Activated CD4-positive, alpha-beta memory T cell treated with anti-CD3 and anti-CD28 coated beads for 36 hours (primary cell): ENCODE measurements around the gene GMDS. TPM values are rescaled to one million over a fixed set of nuclear protein-coding genes. Genes with fewer than 3 reads are reported as not detected.

Experiments
- CTCF ChIA-PET: fragments of 350-600 bp; sonication (Branson Sonifier 250); formaldehyde crosslinking; loops from one replicate; lab custom pipeline; 2021; ENCODE audit warnings: antibody characterized with exemption, inconsistent platforms; lab: Charles Lee
- POLR2A ChIA-PET: fragments of 350-600 bp; sonication (Branson Sonifier 250); formaldehyde crosslinking; loops from one replicate; lab custom pipeline; 2021; ENCODE audit warnings: antibody characterized with exemption; lab: Charles Lee
- DNase-seq: peaks from one replicate; pipeline ENCODE4 v3.0.0-alpha.2; 2020
- H3K27ac Mint-ChIP-seq: one replicate; pipeline ENCODE4 v1.8.0; 2021; ENCODE audit warnings: mixed read lengths
- H3K27me3 Mint-ChIP-seq: one replicate; pipeline ENCODE4 v1.8.0; 2021; ENCODE audit warnings: mixed read lengths
- H3K36me3 Mint-ChIP-seq: one replicate; pipeline ENCODE4 v1.8.0; 2021; ENCODE audit warnings: mixed read lengths
- H3K4me1 Mint-ChIP-seq: one replicate; pipeline ENCODE4 v1.8.0; 2021; ENCODE audit warnings: low read depth, mixed read lengths
- H3K4me3 Mint-ChIP-seq: one replicate; pipeline ENCODE4 v1.8.0; 2021; ENCODE audit warnings: mild to moderate bottlenecking, mixed read lengths
- H3K9me3 Mint-ChIP-seq: one replicate; pipeline ENCODE4 v1.8.0; 2021; ENCODE audit warnings: mixed read lengths
- intact Hi-C: fragments of 100-400 bp; cut with micrococcal nuclease; formaldehyde crosslinking; loops from one replicate; pipeline ENCODE4 v1.15.1; 2023
- total RNA-seq, 2 experiments: library from RNA; stranded (reverse); gene quantifications; one replicate each; pipeline ENCODE4 v1.2.3, GENCODE V29; 2021

GMDS gene
- total RNA-seq, 2 experiments from 2014 or later = 34.7 to 36.4 TPM

GRCh38 chr6:2020909-2021308 lies 224.5 kb downstream of the GMDS start:
- H3K36me3 Mint-ChIP-seq = peaks cover 5% of the 10 kb centered on the region
- no peak overlapping the region for H3K27ac Mint-ChIP-seq
- CTCF ChIA-PET = no interaction called here
- peaks cover 2% of the 10 kb centered on the region for H3K9me3 Mint-ChIP-seq
- no peak for DNase-seq
- H3K27me3 Mint-ChIP-seq = no peaks in the 10 kb centered on the region
- intact Hi-C loops = no loop called here
- H3K4me1 Mint-ChIP-seq = peaks cover 10% of the 10 kb centered on the region
- no peak overlapping the region for H3K4me3 Mint-ChIP-seq
- POLR2A ChIA-PET = no interaction called here

GRCh38 chr6:2019051-2019450 lies 226.4 kb downstream of the GMDS start:
- peaks cover 13% of the 10 kb centered on the region for H3K36me3 Mint-ChIP-seq
- H3K27me3 Mint-ChIP-seq = no peaks in the 10 kb centered on the region
- H3K4me3 Mint-ChIP-seq = no peak overlapping the region
- no peak for DNase-seq
- peaks cover 13% of the 10 kb centered on the region for H3K9me3 Mint-ChIP-seq
- ChIA-PET POLR2A (no interaction called here), CTCF (no interaction called here)
- intact Hi-C loops = no loop called here
- H3K27ac Mint-ChIP-seq = no peak overlapping the region
- H3K4me1 Mint-ChIP-seq = peaks cover 6% of the 10 kb centered on the region

- Mint-ChIP-seq H3K4me1 (no peaks in the 10 kb centered on the region), H3K27ac (no peak overlapping the region), H3K4me3 (no peak overlapping the region), H3K27me3 (no peaks in the 10 kb centered on the region), H3K36me3 (peaks cover 25% of the 10 kb centered on the region), H3K9me3 (peaks cover 20% of the 10 kb centered on the region)
- POLR2A ChIA-PET = no interaction called here
- intact Hi-C loops = no loop called here
- no peak for DNase-seq
- CTCF ChIA-PET = no interaction called here
Observed at GRCh38 chr6:2016040-2016439, 229.4 kb downstream of the GMDS start.

- H3K27ac Mint-ChIP-seq = no peak overlapping the region
- H3K4me3 Mint-ChIP-seq = no peak overlapping the region
- H3K27me3 Mint-ChIP-seq = no peaks in the 10 kb centered on the region
- POLR2A ChIA-PET = no interaction called here
- no peak for DNase-seq
- H3K9me3 Mint-ChIP-seq = peaks cover 9% of the 10 kb centered on the region
- CTCF ChIA-PET = no interaction called here
- intact Hi-C loops = no loop called here
- peaks cover 17% of the 10 kb centered on the region for H3K36me3 Mint-ChIP-seq
- H3K4me1 Mint-ChIP-seq = no peaks in the 10 kb centered on the region
Observed at GRCh38 chr6:2008383-2008976, 236.9 kb downstream of the GMDS start.

GRCh38 chr6:2007165-2007564 lies 238.2 kb downstream of the GMDS start:
- Mint-ChIP-seq H3K36me3 (peaks cover 13% of the 10 kb centered on the region), H3K4me3 (no peak overlapping the region), H3K27me3 (no peaks in the 10 kb centered on the region), H3K4me1 (no peaks in the 10 kb centered on the region), H3K9me3 (peaks cover 6% of the 10 kb centered on the region), H3K27ac (no peak overlapping the region)
- intact Hi-C loops = no loop called here
- CTCF ChIA-PET = no interaction called here
- POLR2A ChIA-PET = no interaction called here
- DNase-seq = no peak

GRCh38 chr6:2004888-2005287 lies 240.5 kb downstream of the GMDS start:
- Mint-ChIP-seq H3K27ac (no peak overlapping the region), H3K4me1 (no peaks in the 10 kb centered on the region), H3K36me3 (peaks cover 8% of the 10 kb centered on the region), H3K4me3 (no peak overlapping the region), H3K9me3 (no peaks in the 10 kb centered on the region), H3K27me3 (no peaks in the 10 kb centered on the region)
- POLR2A ChIA-PET = no interaction called here
- intact Hi-C loops = no loop called here
- DNase-seq = no peak
- CTCF ChIA-PET = no interaction called here

DNA sequence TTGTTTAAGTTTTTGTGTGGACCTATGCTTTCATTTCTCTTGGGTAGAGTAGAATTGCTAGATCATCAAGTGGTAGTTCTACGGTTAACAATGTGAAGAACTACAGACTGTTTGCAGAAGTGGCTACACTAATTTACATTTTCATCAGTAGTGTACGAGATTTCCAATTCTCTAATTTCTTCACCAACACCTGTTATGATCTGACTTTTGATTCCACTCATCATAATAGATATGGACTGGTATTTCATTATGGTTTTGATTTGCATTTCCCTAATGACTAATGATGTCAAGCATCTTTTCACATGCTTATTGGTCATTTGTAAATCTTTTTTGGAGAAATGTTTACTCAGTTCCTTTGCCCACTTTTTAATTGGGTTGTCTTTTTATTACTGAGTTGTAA lies 244.4 kb downstream of the GMDS start:
- ChIA-PET POLR2A (no interaction called here), CTCF (no interaction called here)
- no peaks in the 10 kb centered on the region for H3K4me1 Mint-ChIP-seq

GRCh38 chr6:1997702-1998101 lies 247.7 kb downstream of the GMDS start:
- POLR2A ChIA-PET = no interaction called here
- intact Hi-C loops = no loop called here
- Mint-ChIP-seq H3K4me1 (peaks cover 5% of the 10 kb centered on the region), H3K36me3 (peaks cover 4% of the 10 kb centered on the region), H3K27ac (no peak overlapping the region), H3K4me3 (no peak overlapping the region), H3K27me3 (no peaks in the 10 kb centered on the region), H3K9me3 (no peaks in the 10 kb centered on the region)
- DNase-seq = no peak
- CTCF ChIA-PET = no interaction called here

More for the DNA sequence above, 244.4 kb downstream of the GMDS start:
- H3K27ac Mint-ChIP-seq = no peak overlapping the region
- DNase-seq = no peak
- H3K36me3 Mint-ChIP-seq = peaks cover 4% of the 10 kb centered on the region
- intact Hi-C loops = no loop called here
- H3K9me3 Mint-ChIP-seq = no peaks in the 10 kb centered on the region
- no peak overlapping the region for H3K4me3 Mint-ChIP-seq
- H3K27me3 Mint-ChIP-seq = no peaks in the 10 kb centered on the region

GRCh38 chr6:1995636-1996035 lies 249.8 kb downstream of the GMDS start:
- H3K9me3 Mint-ChIP-seq = no peaks in the 10 kb centered on the region
- H3K27me3 Mint-ChIP-seq = no peaks in the 10 kb centered on the region
- H3K36me3 Mint-ChIP-seq = peaks cover 2% of the 10 kb centered on the region
- no peak overlapping the region for H3K4me3 Mint-ChIP-seq
- POLR2A ChIA-PET = no interaction called here
- peaks cover 5% of the 10 kb centered on the region for H3K4me1 Mint-ChIP-seq
- CTCF ChIA-PET = no interaction called here
- no peak overlapping the region for H3K27ac Mint-ChIP-seq
- no peak for DNase-seq
- intact Hi-C loops = no loop called here

- POLR2A ChIA-PET = no interaction called here
- H3K4me3 Mint-ChIP-seq = no peak overlapping the region
Observed at GRCh38 chr6:1993042-1993441, 252.4 kb downstream of the GMDS start.

GRCh38 chr6:1991332-1991878 lies 254.0 kb downstream of the GMDS start:
- H3K27ac Mint-ChIP-seq = no peak overlapping the region
- no peaks in the 10 kb centered on the region for H3K9me3 Mint-ChIP-seq
- no peak for DNase-seq
- no peaks in the 10 kb centered on the region for H3K27me3 Mint-ChIP-seq
- no peak overlapping the region for H3K4me3 Mint-ChIP-seq
- intact Hi-C loops = no loop called here
- H3K4me1 Mint-ChIP-seq = peaks cover 5% of the 10 kb centered on the region
- POLR2A ChIA-PET = no interaction called here
- H3K36me3 Mint-ChIP-seq = peaks cover 2% of the 10 kb centered on the region
- CTCF ChIA-PET = no interaction called here

More at GRCh38 chr6:1993042-1993441, 252.4 kb downstream of the GMDS start:
- Mint-ChIP-seq H3K4me1 (peaks cover 5% of the 10 kb centered on the region), H3K9me3 (no peaks in the 10 kb centered on the region), H3K27ac (no peak overlapping the region), H3K36me3 (peaks cover 2% of the 10 kb centered on the region), H3K27me3 (no peaks in the 10 kb centered on the region)
- CTCF ChIA-PET = interaction anchor here (0.7 kb wide), 1 partner anchor 206 kb away, joined by 3 read pairs; no protein-coding TSS in a partner anchor
- intact Hi-C loops = no loop called here
- DNase-seq = no peak

GRCh38 chr6:1988843-1989242 lies 256.6 kb downstream of the GMDS start:
- no peak for DNase-seq
- Mint-ChIP-seq H3K4me1 (peaks cover 5% of the 10 kb centered on the region), H3K36me3 (peaks cover 5% of the 10 kb centered on the region), H3K9me3 (peaks cover 5% of the 10 kb centered on the region), H3K27me3 (no peaks in the 10 kb centered on the region), H3K27ac (no peak overlapping the region), H3K4me3 (no peak overlapping the region)
- intact Hi-C loops = no loop called here
- CTCF ChIA-PET = no interaction called here
- POLR2A ChIA-PET = no interaction called here

DNA sequence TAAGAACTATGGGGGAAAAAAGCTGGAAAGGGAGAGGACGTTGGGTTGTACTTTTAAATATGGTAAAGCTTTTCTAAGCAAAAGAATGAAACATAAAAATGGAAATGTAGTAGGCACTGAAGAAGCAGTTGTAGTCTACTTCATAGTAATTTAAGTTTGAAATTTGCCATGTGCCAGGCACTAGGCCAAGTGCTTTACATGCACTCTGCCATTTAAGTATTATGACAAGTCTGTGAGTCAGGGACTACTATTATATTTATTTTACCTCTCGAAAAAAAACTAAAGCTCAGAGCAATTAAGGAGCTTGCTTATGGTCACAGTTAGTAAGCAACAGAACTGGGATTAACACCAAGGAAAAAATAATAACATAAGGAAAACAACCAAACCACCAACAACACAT lies 257.8 kb downstream of the GMDS start:
- POLR2A ChIA-PET = no interaction called here
- Mint-ChIP-seq H3K27ac (no peak overlapping the region), H3K27me3 (no peaks in the 10 kb centered on the region), H3K36me3 (peaks cover 16% of the 10 kb centered on the region), H3K9me3 (peaks cover 14% of the 10 kb centered on the region), H3K4me1 (no peaks in the 10 kb centered on the region), H3K4me3 (no peak overlapping the region)
- no peak for DNase-seq
- CTCF ChIA-PET = no interaction called here
- intact Hi-C loops = no loop called here
